Measurements from ENCODE around the gene BAAT.
"Not testable (repeated sequence)": the region's sequence is repeated elsewhere in the genome, so short reads cannot be mapped to it uniquely, and the experiment has no call there.

Gene BAAT

GRCh38 chr9:101359679-101360078, 25.1 kb downstream of the BAAT start:
- no peak for FAIRE-seq

- FAIRE-seq = no peak
Observed at GRCh38 chr9:101356619-101357018, 28.2 kb downstream of the BAAT start.

- FAIRE-seq = no peak
Observed at GRCh38 chr9:101354765-101355708, 29.8 kb downstream of the BAAT start.

- no peak for FAIRE-seq
Observed at GRCh38 chr9:101354143-101354764, 30.6 kb downstream of the BAAT start.

- no peak for FAIRE-seq
Observed at GRCh38 chr9:101353683-101354082, 31.1 kb downstream of the BAAT start.

GRCh38 chr9:101352892-101353463, 31.8 kb downstream of the BAAT start:
- FAIRE-seq = no peak

- no peak for FAIRE-seq
Observed at GRCh38 chr9:101350285-101350684, 34.5 kb downstream of the BAAT start.

- no peak for FAIRE-seq
Observed at GRCh38 chr9:101342595-101342994, 42.2 kb downstream of the BAAT start.

- no peak for FAIRE-seq
Observed at GRCh38 chr9:101341958-101342357, 42.8 kb downstream of the BAAT start.

- FAIRE-seq = no peak
Observed at GRCh38 chr9:101337237-101337636, 47.6 kb downstream of the BAAT start.

GRCh38 chr9:101336091-101336490, 48.7 kb downstream of the BAAT start:
- no peak for FAIRE-seq

- no peak for FAIRE-seq
Observed at GRCh38 chr9:101333926-101334702, 50.7 kb downstream of the BAAT start.

GRCh38 chr9:101333490-101333889, 51.3 kb downstream of the BAAT start:
- FAIRE-seq = no peak

GRCh38 chr9:101332362-101332761, 52.4 kb downstream of the BAAT start:
- no peak for FAIRE-seq

GRCh38 chr9:101327422-101327909, 57.3 kb downstream of the BAAT start:
- FAIRE-seq = not testable (repeated sequence)

- FAIRE-seq = no peak
Observed at GRCh38 chr9:101326501-101326900, 58.3 kb downstream of the BAAT start.

- no peak for FAIRE-seq
Observed at GRCh38 chr9:101326035-101326434, 58.8 kb downstream of the BAAT start.

GRCh38 chr9:101325053-101325452, 59.8 kb downstream of the BAAT start:
- no peak for FAIRE-seq

GRCh38 chr9:101324245-101324804, 60.5 kb downstream of the BAAT start:
- FAIRE-seq = peak; percentile 33

- FAIRE-seq = no peak
Observed at GRCh38 chr9:101323129-101323528, 61.7 kb downstream of the BAAT start.

GRCh38 chr9:101317735-101318134, 67.1 kb downstream of the BAAT start:
- no peak for FAIRE-seq

- FAIRE-seq = no peak
Observed at GRCh38 chr9:101315112-101315450, 69.7 kb downstream of the BAAT start.

- no peak for FAIRE-seq
Observed at GRCh38 chr9:101312661-101313060, 72.1 kb downstream of the BAAT start.

Data from islet of Langerhans (tissue), 1 donor.